ENCODE results near the gene GCN1.

GCN1 gene

DNA sequence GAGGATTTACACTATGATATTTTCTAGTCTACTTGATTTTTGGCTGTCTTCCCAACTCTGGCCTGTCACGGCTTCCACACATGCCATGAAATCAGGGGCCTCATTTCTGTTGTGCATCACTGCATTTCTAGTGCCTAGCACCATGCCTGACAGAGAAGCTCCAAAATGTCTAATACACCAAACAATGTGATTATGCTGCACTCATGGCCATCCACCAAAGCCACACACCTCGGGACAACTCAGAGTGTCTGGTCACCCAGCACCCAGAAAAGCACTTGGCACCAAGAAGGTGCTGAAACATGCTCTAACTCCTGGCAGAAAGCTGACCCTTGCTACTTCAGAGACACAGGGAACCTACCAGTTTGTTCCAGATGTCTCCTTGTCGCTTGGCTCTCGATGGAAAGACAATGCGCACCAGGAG lies 11.3 kb downstream of the GCN1 start:
- peak; percentile 56 for DNase-seq (ENCODE audit: low read depth)

- DNase-seq (ENCODE audit: low read depth), result peak; percentile 68
Measured at GRCh38 chr12:120181991-120182631, 12.4 kb downstream of the GCN1 start.

GRCh38 chr12:120180975-120181374 lies 13.5 kb downstream of the GCN1 start:
- DNase-seq (ENCODE audit: low read depth), result no peak

DNA sequence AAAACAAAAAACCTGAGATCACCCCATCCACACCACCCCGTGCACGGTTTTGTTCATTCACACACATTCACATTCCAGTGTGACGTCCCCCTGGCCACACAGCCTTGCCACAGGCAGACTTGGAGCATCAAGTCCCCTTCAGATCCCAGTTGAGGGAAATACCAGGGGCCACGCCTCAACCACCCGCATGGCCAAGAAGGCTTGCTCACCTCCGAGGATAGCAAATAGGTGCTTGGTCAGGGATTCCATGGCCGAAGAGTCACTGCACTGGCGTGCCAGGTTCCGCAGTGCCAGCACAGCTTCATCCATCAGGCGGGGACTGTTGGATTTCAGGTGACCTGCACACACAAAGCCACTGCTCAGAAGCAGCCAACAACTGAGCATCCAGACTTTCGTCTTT lies 19.0 kb downstream of the GCN1 start:
- DNase-seq (ENCODE audit: low read depth), result no peak

DNA sequence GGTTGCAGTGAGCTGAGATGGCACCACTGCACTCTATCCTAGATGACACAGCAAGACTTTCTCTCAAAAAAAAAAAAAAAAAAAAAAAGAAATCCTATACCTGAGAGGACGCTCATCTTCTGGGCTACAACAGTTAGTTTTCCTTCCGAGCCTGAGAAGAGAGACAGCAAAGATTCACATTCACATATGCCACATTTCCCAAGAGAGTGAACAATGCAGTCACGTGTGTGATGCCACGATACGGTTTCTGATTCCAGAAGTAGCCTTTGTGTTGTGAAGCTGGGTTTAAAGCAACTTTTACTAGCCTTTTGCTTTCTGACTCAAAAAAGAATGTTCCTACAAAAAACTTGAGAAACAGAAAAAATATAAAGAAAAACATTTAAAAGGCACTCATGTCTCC lies 19.5 kb downstream of the GCN1 start:
- no peak for DNase-seq (ENCODE audit: low read depth)

- no peak for DNase-seq (ENCODE audit: low read depth)
Measured at GRCh38 chr12:120172053-120172452, 22.5 kb downstream of the GCN1 start.

- DNase-seq (ENCODE audit: low read depth), result no peak
Measured at GRCh38 chr12:120170631-120171030, 23.9 kb downstream of the GCN1 start.

DNA sequence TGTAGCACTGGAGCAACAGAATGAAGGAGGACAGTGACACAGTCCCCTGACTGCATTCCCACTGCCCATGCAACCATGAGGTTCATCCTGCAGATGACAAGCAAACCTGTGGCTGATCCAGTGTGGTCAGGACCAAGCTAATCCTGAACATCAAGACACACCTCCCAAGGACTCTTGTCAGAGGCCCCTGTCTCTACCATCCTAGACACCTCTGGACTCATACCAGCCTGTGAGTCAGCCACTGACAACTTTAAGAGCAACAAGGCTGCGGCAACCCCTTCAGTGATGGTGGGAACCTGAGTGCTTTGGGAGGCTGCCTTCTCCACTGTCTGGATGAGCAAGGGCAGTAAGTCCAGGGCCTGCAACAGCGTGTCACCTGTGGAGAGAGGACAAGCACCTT lies 24.6 kb downstream of the GCN1 start:
- peak; percentile 14 for DNase-seq (ENCODE audit: low read depth)

DNA sequence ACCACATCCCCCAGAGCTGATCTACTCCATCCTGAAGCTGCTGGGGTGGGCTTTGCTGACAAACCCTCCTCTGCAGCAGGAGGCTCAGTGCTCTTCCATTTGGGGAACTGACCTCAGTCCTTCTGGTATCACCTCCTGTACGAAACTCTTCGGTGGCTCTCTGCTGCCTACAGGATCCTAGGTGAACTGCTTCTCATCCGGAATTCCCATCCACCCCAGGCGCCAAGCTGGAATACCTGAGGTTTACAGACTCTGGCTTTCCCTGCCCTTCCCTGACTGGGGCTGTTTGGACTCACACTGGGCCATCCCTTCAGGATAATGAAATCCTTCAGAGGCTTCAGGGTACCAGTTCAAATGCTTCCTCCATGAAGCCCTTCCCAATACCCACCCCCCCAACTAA lies 26.2 kb downstream of the GCN1 start:
- DNase-seq (ENCODE audit: low read depth), result no peak

- peak; percentile 41 for DNase-seq (ENCODE audit: low read depth)
Measured at GRCh38 chr12:120167529-120168095, 26.9 kb downstream of the GCN1 start.

DNA sequence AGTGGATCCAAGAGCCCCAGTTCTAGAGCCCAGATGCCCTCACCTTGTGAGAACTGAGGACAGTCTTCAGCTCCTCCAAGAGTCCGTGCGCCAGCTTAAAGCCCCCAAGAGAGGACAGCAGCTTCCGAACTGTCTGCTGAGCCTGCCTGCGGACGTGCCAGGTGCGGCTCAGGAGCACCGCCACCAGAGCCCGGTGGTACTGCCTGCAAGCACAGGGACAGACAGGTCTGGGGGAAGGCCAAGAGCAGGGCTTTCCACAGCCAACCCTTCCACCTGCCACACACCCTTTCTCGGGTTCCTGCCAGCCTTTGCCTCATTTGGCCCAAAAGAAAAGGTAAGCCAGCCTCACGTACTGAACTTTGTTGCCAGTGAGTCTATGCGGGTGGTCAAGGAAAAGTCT lies 30.2 kb downstream of the GCN1 start:
- DNase-seq (ENCODE audit: low read depth), result no peak

- DNase-seq (ENCODE audit: low read depth), result no peak
Measured at GRCh38 chr12:120162763-120163162, 31.8 kb downstream of the GCN1 start.

DNA sequence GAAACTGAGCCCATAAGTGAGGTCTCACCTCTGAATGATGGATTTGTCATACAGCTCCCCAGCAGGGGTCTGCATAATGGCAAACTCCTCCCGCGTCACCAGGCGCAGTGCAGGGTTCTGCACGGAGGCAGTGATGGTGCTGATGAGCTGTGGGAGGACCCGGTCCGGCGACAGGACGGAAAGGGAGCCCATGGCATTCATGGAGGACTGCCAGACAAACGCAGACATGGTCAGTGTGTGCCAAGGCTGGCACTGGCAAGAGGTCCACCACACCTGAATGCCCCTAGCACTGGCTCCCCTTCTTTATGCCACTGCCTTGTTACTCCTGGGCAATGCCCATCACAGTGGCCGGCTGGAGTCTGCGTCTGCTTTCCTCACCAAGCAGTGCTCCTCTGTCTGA lies 32.7 kb downstream of the GCN1 start:
- DNase-seq (ENCODE audit: low read depth), result no peak

GRCh38 chr12:120159509-120160237 lies 34.8 kb downstream of the GCN1 start:
- DNase-seq (ENCODE audit: low read depth), result no peak

DNA sequence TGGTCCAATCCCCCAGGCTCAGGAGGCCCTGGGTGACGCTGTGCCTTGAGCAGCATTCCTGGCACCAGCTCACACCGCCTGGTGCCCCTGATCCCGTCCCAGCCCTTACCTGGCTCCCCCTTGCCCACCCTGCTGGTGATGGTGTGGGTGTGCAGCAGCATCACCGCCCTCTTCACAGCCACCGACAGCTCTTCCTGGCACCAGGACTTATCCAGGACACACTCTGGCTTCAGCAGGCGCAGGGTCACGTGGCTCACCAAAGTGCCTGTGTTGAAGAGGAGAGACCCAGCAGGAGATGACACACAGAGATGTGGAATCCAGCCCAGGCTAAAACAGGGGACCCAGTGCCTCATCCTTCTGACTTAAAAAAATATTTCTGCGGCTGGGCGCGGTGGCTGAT lies 36.2 kb downstream of the GCN1 start:
- no peak for DNase-seq (ENCODE audit: low read depth)

DNA sequence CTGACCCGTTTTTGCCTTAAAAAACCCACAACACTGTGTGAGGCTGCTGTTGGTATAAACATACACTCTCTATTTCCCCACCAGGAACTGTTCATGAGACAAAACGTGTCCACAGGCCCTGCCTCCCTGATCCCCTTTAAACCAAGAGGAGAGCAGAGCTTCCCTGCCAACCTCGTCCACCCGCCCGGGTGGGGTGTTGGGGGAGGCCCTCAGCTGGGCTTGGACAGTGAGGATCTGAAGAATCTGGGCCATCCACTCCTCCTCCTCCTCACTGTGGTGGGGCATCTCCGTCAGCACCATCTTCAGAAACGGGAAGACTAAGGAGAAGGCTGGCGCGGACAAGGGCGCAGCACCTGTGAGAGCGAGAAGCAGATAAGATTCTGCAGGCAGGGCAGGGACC lies 36.8 kb downstream of the GCN1 start:
- DNase-seq (ENCODE audit: low read depth), result no peak

GRCh38 chr12:120156315-120157259 lies 37.9 kb downstream of the GCN1 start:
- DNase-seq (ENCODE audit: low read depth), result no peak

DNA sequence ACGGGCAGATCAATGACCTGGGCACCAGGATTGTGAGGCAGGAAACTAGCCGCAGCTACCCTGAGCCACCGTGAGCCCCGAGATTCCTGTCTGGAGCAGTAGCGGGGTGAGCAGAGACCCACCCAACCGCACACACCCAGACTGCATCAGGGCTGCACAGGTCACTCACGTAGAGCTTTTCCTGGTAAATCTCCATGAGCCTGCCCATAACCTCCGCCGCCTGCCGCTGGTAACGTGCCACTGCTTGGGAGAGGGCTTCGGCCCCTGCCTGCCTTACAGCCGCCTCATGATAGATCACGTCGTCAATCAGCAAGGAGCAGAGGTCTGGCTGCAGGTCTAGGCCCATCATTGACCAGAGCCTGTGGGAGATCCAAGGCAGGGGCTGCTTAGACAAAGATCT lies 39.4 kb downstream of the GCN1 start:
- DNase-seq (ENCODE audit: low read depth), result no peak

DNA sequence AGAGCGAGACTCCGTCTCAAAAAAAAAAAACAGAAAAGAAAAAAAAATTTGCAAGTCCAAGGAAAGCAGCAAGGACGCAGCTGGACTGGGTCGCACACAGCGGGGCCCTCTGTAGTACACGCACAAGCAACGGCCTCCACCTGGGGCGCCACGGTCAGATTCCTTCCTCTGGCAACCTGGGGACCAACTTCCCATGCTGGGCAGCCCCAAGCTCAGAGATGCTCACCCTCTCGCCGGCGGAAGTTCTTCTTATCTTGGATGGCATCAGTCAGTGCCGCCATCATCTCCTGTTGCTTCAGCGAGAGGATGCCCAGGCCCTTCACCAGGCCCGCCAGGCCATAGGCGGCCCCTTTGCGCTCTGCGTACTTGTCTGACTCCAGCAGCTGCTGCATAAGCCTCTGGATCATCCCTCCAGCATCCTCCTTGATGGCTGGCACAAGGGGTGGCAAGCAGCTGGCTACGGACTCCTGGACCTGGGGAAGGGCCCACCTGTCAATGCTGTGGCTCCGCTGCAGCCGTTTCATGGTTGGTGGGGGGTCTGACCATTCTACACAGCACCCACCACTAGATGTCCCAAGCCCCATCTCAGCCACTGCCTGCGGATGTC lies 43.5 kb downstream of the GCN1 start:
- no peak for DNase-seq (ENCODE audit: low read depth)

DNA sequence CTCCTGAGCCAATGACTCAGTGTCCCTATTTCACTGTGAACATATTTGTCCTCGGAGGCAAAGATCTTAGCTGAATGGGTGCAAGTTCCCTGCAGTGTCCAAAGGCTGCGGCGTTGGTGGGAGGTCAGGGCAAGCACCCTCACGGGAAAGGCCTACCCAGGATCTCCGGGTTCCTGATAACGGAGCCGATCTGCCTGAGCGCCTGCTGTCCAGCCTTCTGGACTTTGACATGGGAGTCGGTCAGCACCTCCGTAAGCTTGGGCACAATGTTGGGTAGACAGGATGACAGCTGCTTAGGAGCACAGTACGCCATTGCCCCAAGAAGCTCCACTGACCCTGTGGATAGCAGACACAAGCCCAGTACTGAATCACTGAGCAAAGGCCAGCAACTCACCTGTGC lies 46.5 kb downstream of the GCN1 start:
- DNase-seq (ENCODE audit: low read depth), result no peak

DNA sequence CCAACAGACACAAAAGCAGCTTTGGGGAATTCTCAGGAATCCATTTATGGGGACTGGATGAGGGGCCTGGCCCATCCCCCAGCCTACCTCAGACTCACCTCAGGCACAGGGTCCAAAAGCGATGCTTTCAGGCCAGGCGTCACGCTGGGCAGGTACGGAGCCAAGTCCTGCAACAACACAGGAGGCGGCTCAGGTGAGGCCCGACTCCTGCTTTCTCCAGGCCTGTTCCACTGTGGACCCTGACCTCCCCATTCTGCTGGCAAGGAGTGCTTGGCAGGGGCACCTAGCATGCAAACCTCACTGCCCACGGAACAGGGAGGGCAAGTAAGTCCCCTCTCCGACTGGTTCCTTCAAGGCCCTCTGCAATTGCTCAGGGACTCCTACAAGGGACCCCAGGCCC lies 49.4 kb downstream of the GCN1 start:
- DNase-seq (ENCODE audit: low read depth), result no peak

- DNase-seq (ENCODE audit: low read depth), result no peak
Measured at GRCh38 chr12:120144215-120144614, 50.3 kb downstream of the GCN1 start.
